K562 (cell line): ENCODE results near the gene GPR35. TPM values are rescaled to one million over a fixed set of nuclear protein-coding genes. Genes with fewer than 3 reads are reported as not detected.

Experiments
- ATAC-seq: fragments of 200-7000 bp; cut with Tn5 transposase; 3 replicates; pipeline ENCODE4 v1.9.1; 2020; ENCODE audit warnings: moderate library complexity
- BruUV-seq: library from RNA; stranded (reverse); fragments of 400-500 nt; replicated peaks from 2 replicates; lab custom pipeline; 2021; lab: Mats Ljungman, UMichigan
- CTCF ChIA-PET: fragments of 300-600 bp; formaldehyde crosslinking; extraction: SDS; loops from one replicate; lab custom pipeline; 2021; ENCODE audit warnings: low intra/inter-chr PET ratio; lab: Yijun Ruan, JAX
- POLR2A ChIA-PET: fragments of 300-600, 350-650 bp; sonication (Branson Sonifier 250); formaldehyde crosslinking; extraction: SDS; loops from one replicate; lab custom pipeline; 2021; ENCODE audit warnings: antibody characterized with exemption, inconsistent platforms; lab: Yijun Ruan, JAX
- DNase-seq, 4 experiments: peaks; one replicate each; pipeline versions ENCODE4 v3.0.0 to v3.0.0-alpha.2; 2011 to 2018; ENCODE audit warnings: low spot score in 3 of 4, mixed read lengths in 3 of 4; ENCODE audit errors: extremely low read depth in 1 of 4
- FAIRE-seq: peaks from 2 replicates; lab custom pipeline; 2011; peaks lifted over from hg19 to GRCh38; lab: Jason Lieb, UNC
- H2AFZ ChIP-seq: 2 replicates; pipeline ENCODE4 v1.6.0; 2011; ENCODE audit warnings: low read depth, low read length, control low read depth, inconsistent platforms
- H3K27ac ChIP-seq: fragments of 200-600 bp; 3 replicates; pipeline ENCODE4 v1.8.0; 2011; ENCODE audit warnings: low read depth, mild to moderate bottlenecking, control low read depth, inconsistent platforms, low read length, moderate library complexity, mixed read lengths; ENCODE audit errors: extremely low read depth
- H3K27me3 ChIP-seq, 2 experiments: fragments of 300-600 bp in 1 of 2; 2 replicates in 1 of 2; 3 replicates in 1 of 2; pipeline versions ENCODE4 v1.6.0 to v1.8.0; 2011; ENCODE audit warnings: inconsistent platforms in 2 of 2, low read length in 2 of 2, mild to moderate bottlenecking in 1 of 2, mixed read lengths in 1 of 2, moderate library complexity in 1 of 2; ENCODE audit not compliant: control insufficient read depth in 2 of 2, insufficient read depth in 2 of 2
- H3K36me3 ChIP-seq: fragments of 300-600 bp; 3 replicates; pipeline ENCODE4 v1.8.0; 2011; ENCODE audit warnings: mild to moderate bottlenecking, low read length, inconsistent platforms; ENCODE audit not compliant: control insufficient read depth, insufficient read depth
- H3K4me1 ChIP-seq, 2 experiments: fragments of 200-600 bp in 1 of 2; replicated peaks in 1 of 2; 2 replicates in 1 of 2; 3 replicates in 1 of 2; pipeline versions ENCODE4 v1.5.1 to v1.8.0; 2011; ENCODE audit warnings: inconsistent platforms in 2 of 2, low read length in 2 of 2, mild to moderate bottlenecking in 1 of 2, mixed read lengths in 1 of 2, moderate library complexity in 1 of 2; ENCODE audit not compliant: control insufficient read depth in 2 of 2, insufficient read depth in 2 of 2
- H3K4me2 ChIP-seq: 2 replicates; pipeline ENCODE4 v1.6.1; 2011; ENCODE audit warnings: low read length, control low read depth, inconsistent platforms, mixed read lengths; ENCODE audit not compliant: insufficient read depth
- H3K4me3 ChIP-seq: fragments of 200-600 bp; sonication (generic), shearing (Covaris generic); 2 replicates; pipeline ENCODE4 v1.5.1; 2016; ENCODE audit warnings: control low read depth, inconsistent platforms
- H3K79me2 ChIP-seq: fragments of 200-600 bp; 3 replicates; pipeline ENCODE4 v1.8.0; 2011; ENCODE audit warnings: low read length, inconsistent platforms; ENCODE audit not compliant: control insufficient read depth, insufficient read depth
- H3K9ac ChIP-seq, 2 experiments: 2 replicates each; pipeline versions ENCODE4 v1.6.0 to v1.6.1; 2011; ENCODE audit warnings: low read depth in 2 of 2, low read length in 2 of 2, control low read depth in 1 of 2, inconsistent platforms in 1 of 2, mild to moderate bottlenecking in 1 of 2, mixed read lengths in 1 of 2; ENCODE audit not compliant: insufficient read depth in 1 of 2
- H3K9me1 ChIP-seq: one replicate; pipeline ENCODE4 v1.6.0; 2011; ENCODE audit warnings: inconsistent platforms, mild to moderate bottlenecking, low read length, moderate library complexity; ENCODE audit not compliant: control insufficient read depth, insufficient read depth
- H3K9me3 ChIP-seq: replicated peaks from 2 replicates; pipeline ENCODE4 v1.5.1; 2011; ENCODE audit warnings: low read depth, low read length, inconsistent platforms; ENCODE audit not compliant: control insufficient read depth, insufficient read depth
- H4K20me1 ChIP-seq: replicated peaks from 2 replicates; pipeline ENCODE4 v1.6.1; 2011; ENCODE audit warnings: low read length, inconsistent platforms, mixed read lengths; ENCODE audit not compliant: control insufficient read depth, insufficient read depth
- AFF1 ChIP-seq, 2 experiments: fragments of 450-650 bp; IDR thresholded peaks; 2 replicates each; pipeline ENCODE4 v1.6.1; 2018; ENCODE audit warnings: mild to moderate bottlenecking in 2 of 2, low read depth in 1 of 2; ENCODE audit not compliant: partially characterized antibody in 2 of 2
- ATF4 ChIP-seq: fragments of 450-650 bp; formaldehyde crosslinking; IDR thresholded peaks from 2 replicates; pipeline ENCODE4 v1.4.0; 2022; ENCODE audit warnings: mild to moderate bottlenecking, moderate library complexity
- BRF2 ChIP-seq: IDR thresholded peaks from 3 replicates; pipeline ENCODE4 v1.6.1; 2011; ENCODE audit warnings: borderline replicate concordance, mild to moderate bottlenecking; ENCODE audit not compliant: insufficient read length, insufficient read depth
- CREB1 ChIP-seq, 2 experiments: sonication (generic) in 1 of 2; formaldehyde crosslinking in 1 of 2; IDR thresholded peaks; 2 replicates each; pipeline versions ENCODE4 v1.6.1 to v1.8.0; 2012 to 2022; ENCODE audit warnings: inconsistent platforms in 1 of 2, mild to moderate bottlenecking in 1 of 2, missing genetic modification reagents in 1 of 2, moderate library complexity in 1 of 2
- IRF2 ChIP-seq: sonication (generic); formaldehyde crosslinking; IDR thresholded peaks from 2 replicates; pipeline ENCODE4 v1.8.1; 2022; ENCODE audit warnings: mild to moderate bottlenecking, missing genetic modification reagents
- MITF ChIP-seq: IDR thresholded peaks from 2 replicates; pipeline ENCODE4 v1.6.1; 2014; ENCODE audit warnings: antibody characterized with exemption
- MTA3 ChIP-seq: fragments of 450-650 bp; formaldehyde crosslinking; IDR thresholded peaks from 2 replicates; pipeline ENCODE4 v1.6.1; 2017; ENCODE audit warnings: mild to moderate bottlenecking, borderline replicate concordance
- SP1 ChIP-seq: sonication (generic); formaldehyde crosslinking; IDR thresholded peaks from 2 replicates; pipeline ENCODE4 v1.8.1; 2022; ENCODE audit warnings: mild to moderate bottlenecking, missing genetic modification reagents
- STAG1 ChIP-seq: sonication (generic); formaldehyde crosslinking; IDR thresholded peaks from 2 replicates; pipeline ENCODE4 v1.5.0; 2020; ENCODE audit warnings: missing genetic modification reagents, borderline replicate concordance
- TEAD4 ChIP-seq, 2 experiments: sonication (generic) in 1 of 2; formaldehyde crosslinking in 1 of 2; IDR thresholded peaks; 2 replicates each; pipeline versions ENCODE4 v1.6.1 to v1.8.0; 2012 to 2022; ENCODE audit warnings: borderline replicate concordance in 1 of 2, inconsistent platforms in 1 of 2, low read length in 1 of 2, mild to moderate bottlenecking in 1 of 2, missing genetic modification reagents in 1 of 2
- WGBS: fragments of 100-300 bp; shearing (Covaris generic); methylation state at CpG from one replicate; pipeline ENCODE4 v1.1.6; 2016; ENCODE audit warnings: low coverage, mixed read lengths; ENCODE audit not compliant: insufficient coverage; ENCODE audit errors: missing lambda C conversion rate; 5-methylcytosine and 5-hydroxymethylcytosine counted together
- in situ Hi-C: fragments of 300-500 bp; cut with MboI; formaldehyde crosslinking; loops from 4 replicates; pipeline ENCODE4 v1.15.0; 2018; ENCODE audit warnings: inconsistent platforms, mixed read lengths
- intact Hi-C: fragments of 100-400 bp; cut with micrococcal nuclease; formaldehyde crosslinking; loops from 2 replicates; pipeline ENCODE4 v1.14.2; 2022
- polyA plus RNA-seq, 8 experiments: library from polyadenylated mRNA; depleted of rRNA in 4 of 8; stranded (reverse) in 5 of 8; unstranded in 3 of 8; fragments of >200 nt; fragmentation: Nextera tagmentation in 2 of 8; fragmentation: Illumina TruSeq in 1 of 8; extraction: Ambion mirVana in 2 of 8; extraction: Trizol in 1 of 8; gene quantifications; 2 replicates each; pipeline versions ENCODE4 v1.2.1 to v1.2.3, GENCODE V29; 2011 to 2014; ENCODE audit warnings: inconsistent platforms in 1 of 8, missing spikeins in 1 of 8
- total RNA-seq, 7 experiments: library from RNA; depleted of rRNA in 6 of 7; stranded (reverse); fragments of >200 nt in 6 of 7; fragmentation: Illumina TruSeq in 2 of 7; extraction: Trizol in 2 of 7; gene quantifications; 2 replicates each; pipeline versions ENCODE4 v1.2.1 to v1.2.3, GENCODE V29; 2011 to 2021; ENCODE audit warnings: low replicate concordance in 1 of 7

The GPR35 gene
- total and polyA plus RNA-seq, 9 of the 15 experiments (the other 6 are each of a cell fraction or from before 2014, with no cell fraction given), result 0.04 to 0.50 (median 0.29) TPM; not detected in 3

GRCh38 chr2:240629968-240630770 lies 4.9 kb downstream of the GPR35 start:
- intact Hi-C loops (no loop called here), in situ Hi-C loops (no loop called here)
- Histone ChIP-seq H3K4me1 (peaks cover 0 to 15% of the 10 kb centered on the region in 2 experiments; a peak in 2 of 5 replicates), H3K9ac (no peak overlapping the region), H3K79me2 (no peaks in the 10 kb centered on the region), H4K20me1 (no peaks in the 10 kb centered on the region), H3K36me3 (no peaks in the 10 kb centered on the region), H2AFZ (no peak overlapping the region), H3K4me3 (no peak overlapping the region), H3K27me3 (peaks cover 0 to 16% of the 10 kb centered on the region in 2 experiments; a peak in 2 of 5 replicates), H3K9me1 (no peaks in the 10 kb centered on the region), H3K9me3 (0 out of 2 replicates have a peak, but pooled peaks cover 1% of the 10 kb centered on the region), H3K4me2 (no peak overlapping the region), H3K27ac (no peak overlapping the region)
- CTCF ChIA-PET, result interaction anchor here (1.2 kb wide), 1 partner anchor 116 kb away, joined by 4 read pairs; no protein-coding TSS in a partner anchor
- no peak for FAIRE-seq
- no peak for ATAC-seq
- no TSS peak for BruUV-seq
- POLR2A ChIA-PET, result interaction anchor here (0.6 kb wide), 1 partner anchor 139 kb away, joined by 3 read pairs; no protein-coding TSS in a partner anchor
- WGBS, result 15% methylated on average over 12 of the region's 50 CpGs
- DNase-seq, result no peak
- no peak for TF ChIP-seq TEAD4 (IDR thresholded peaks at IDR 0.05; ENCODE audit: low read length)
- TF ChIP-seq TEAD4 (CRISPR knock-in tag; IDR thresholded peaks at IDR 0.05; ENCODE audit: borderline replicate concordance), result no peak
- no peak for TF ChIP-seq AFF1 (IDR thresholded peaks at IDR 0.05; ENCODE audit: low read depth in 1 of 2, partially characterized antibody in 2 of 2)
- no peak for TF ChIP-seq ATF4
- TF ChIP-seq CREB1 (IDR thresholded peaks at IDR 0.05), result no peak
- no peak for TF ChIP-seq CREB1 (CRISPR knock-in tag; IDR thresholded peaks at IDR 0.05)
- TF ChIP-seq MTA3, result no peak
- TF ChIP-seq STAG1 (CRISPR knock-in tag), result no peak
- TF ChIP-seq MITF, result no peak
- no peak for TF ChIP-seq SP1 (CRISPR knock-in tag)
- no peak for TF ChIP-seq IRF2 (CRISPR knock-in tag)
- TF ChIP-seq BRF2, result no peak
